Astrocyte (in vitro differentiated cells and primary cell): Measurements from ENCODE around the gene COL23A1. TPM values are rescaled to one million over a fixed set of nuclear protein-coding genes. Genes with fewer than 3 reads are reported as not detected.

Source experiments
- DNase-seq: peaks from one replicate; pipeline ENCODE4 v3.0.0-alpha.2; 2010; ENCODE audit warnings: low read depth
- FAIRE-seq: peaks from 2 replicates; lab custom pipeline; 2011; peaks lifted over from hg19 to GRCh38; lab: Jason Lieb, UNC
- H2AFZ ChIP-seq: 2 replicates; pipeline ENCODE4 v1.6.0; 2012; ENCODE audit warnings: low read depth, low read length, inconsistent platforms
- H3K27ac ChIP-seq: 2 replicates; pipeline ENCODE4 v1.5.1; 2011; ENCODE audit warnings: low read depth, low read length, inconsistent platforms
- H3K27me3 ChIP-seq: 2 replicates; pipeline ENCODE4 v1.6.0; 2011; ENCODE audit warnings: low read length, inconsistent platforms; ENCODE audit not compliant: insufficient read depth
- H3K36me3 ChIP-seq: 2 replicates; pipeline ENCODE4 v1.5.1; 2011; ENCODE audit warnings: low read length, inconsistent platforms; ENCODE audit not compliant: insufficient read depth
- H3K4me1 ChIP-seq: 2 replicates; pipeline ENCODE4 v1.5.1; 2011; ENCODE audit warnings: low read length, inconsistent platforms; ENCODE audit not compliant: insufficient read depth
- H3K4me2 ChIP-seq: 2 replicates; pipeline ENCODE4 v1.6.0; 2012; ENCODE audit warnings: low read length, inconsistent platforms
- H3K4me3 ChIP-seq: 2 replicates; pipeline ENCODE4 v1.5.1; 2011; ENCODE audit warnings: low read depth, mild to moderate bottlenecking, low read length, inconsistent platforms; ENCODE audit not compliant: insufficient read depth
- H3K79me2 ChIP-seq: 2 replicates; pipeline ENCODE4 v1.6.0; 2012; ENCODE audit warnings: mild to moderate bottlenecking, low read length, inconsistent platforms; ENCODE audit not compliant: insufficient read depth
- H3K9ac ChIP-seq: 2 replicates; pipeline ENCODE4 v1.6.0; 2012; ENCODE audit warnings: mild to moderate bottlenecking, low read length, inconsistent platforms
- H3K9me3 ChIP-seq: 2 replicates; pipeline ENCODE4 v1.5.1; 2012; ENCODE audit warnings: low read depth, mild to moderate bottlenecking, low read length, inconsistent platforms; ENCODE audit not compliant: insufficient read depth
- H4K20me1 ChIP-seq: 2 replicates; pipeline ENCODE4 v1.6.0; 2012; ENCODE audit warnings: low read length, inconsistent platforms; ENCODE audit not compliant: insufficient read depth
- H3K27ac Mint-ChIP-seq: one replicate; pipeline ENCODE4 v1.8.0; 2021; ENCODE audit warnings: mild to moderate bottlenecking, mixed read lengths; ENCODE audit not compliant: unreplicated experiment
- H3K27me3 Mint-ChIP-seq: one replicate; pipeline ENCODE4 v1.8.0; 2021; ENCODE audit warnings: low read depth, mixed read lengths; ENCODE audit not compliant: unreplicated experiment
- H3K36me3 Mint-ChIP-seq: one replicate; pipeline ENCODE4 v1.8.0; 2021; ENCODE audit warnings: low read depth, mixed read lengths; ENCODE audit not compliant: unreplicated experiment
- H3K4me1 Mint-ChIP-seq: one replicate; pipeline ENCODE4 v1.8.0; 2021; ENCODE audit warnings: low read depth, mixed read lengths; ENCODE audit not compliant: unreplicated experiment
- H3K4me3 Mint-ChIP-seq: one replicate; pipeline ENCODE4 v1.8.0; 2021; ENCODE audit warnings: mild to moderate bottlenecking, moderate library complexity, mixed read lengths; ENCODE audit not compliant: unreplicated experiment
- H3K9me3 Mint-ChIP-seq: one replicate; pipeline ENCODE4 v1.8.0; 2021; ENCODE audit warnings: mild to moderate bottlenecking, mixed read lengths; ENCODE audit not compliant: unreplicated experiment
- EZH2 ChIP-seq: IDR thresholded peaks from 2 replicates; pipeline ENCODE4 v1.6.1; 2012; ENCODE audit warnings: mild to moderate bottlenecking, low read length, inconsistent platforms; ENCODE audit not compliant: insufficient read depth
- total RNA-seq: library from RNA; stranded (reverse); gene quantifications from 2 replicates; pipeline ENCODE4 v1.2.1, GENCODE V29; 2021
- TF ChIP-seq, protein P1 (sequence below): IDR thresholded peaks from 2 replicates; pipeline ENCODE4 v1.5.1; 2011; ENCODE audit warnings: low read depth, mild to moderate bottlenecking, inconsistent platforms, low read length, moderate library complexity; ENCODE audit not compliant: insufficient read depth

The COL23A1 gene
- total RNA-seq, 1 donor from 2014 or later = 0.16 TPM

- H3K27ac Mint-ChIP-seq = no peak overlapping the region
- no peaks in the 10 kb centered on the region for H3K9me3 ChIP-seq
Measured at GRCh38 chr5:178419196-178419595, 171.0 kb downstream of the COL23A1 start.

GRCh38 chr5:178418471-178419010, 171.7 kb downstream of the COL23A1 start:
- Histone ChIP-seq H3K9me3 (no peaks in the 10 kb centered on the region), H4K20me1 (no peaks in the 10 kb centered on the region), H3K27ac (no peak overlapping the region), H3K9ac (no peak overlapping the region), H3K27me3 (no peaks in the 10 kb centered on the region), H3K4me3 (no peak overlapping the region), H3K4me2 (no peak overlapping the region), H2AFZ (no peak overlapping the region), H3K79me2 (no peaks in the 10 kb centered on the region), H3K4me1 (peaks cover 3% of the 10 kb centered on the region), H3K36me3 (no peaks in the 10 kb centered on the region)
- TF ChIP-seq EZH2 = no peak
- TF ChIP-seq, protein P1, sequence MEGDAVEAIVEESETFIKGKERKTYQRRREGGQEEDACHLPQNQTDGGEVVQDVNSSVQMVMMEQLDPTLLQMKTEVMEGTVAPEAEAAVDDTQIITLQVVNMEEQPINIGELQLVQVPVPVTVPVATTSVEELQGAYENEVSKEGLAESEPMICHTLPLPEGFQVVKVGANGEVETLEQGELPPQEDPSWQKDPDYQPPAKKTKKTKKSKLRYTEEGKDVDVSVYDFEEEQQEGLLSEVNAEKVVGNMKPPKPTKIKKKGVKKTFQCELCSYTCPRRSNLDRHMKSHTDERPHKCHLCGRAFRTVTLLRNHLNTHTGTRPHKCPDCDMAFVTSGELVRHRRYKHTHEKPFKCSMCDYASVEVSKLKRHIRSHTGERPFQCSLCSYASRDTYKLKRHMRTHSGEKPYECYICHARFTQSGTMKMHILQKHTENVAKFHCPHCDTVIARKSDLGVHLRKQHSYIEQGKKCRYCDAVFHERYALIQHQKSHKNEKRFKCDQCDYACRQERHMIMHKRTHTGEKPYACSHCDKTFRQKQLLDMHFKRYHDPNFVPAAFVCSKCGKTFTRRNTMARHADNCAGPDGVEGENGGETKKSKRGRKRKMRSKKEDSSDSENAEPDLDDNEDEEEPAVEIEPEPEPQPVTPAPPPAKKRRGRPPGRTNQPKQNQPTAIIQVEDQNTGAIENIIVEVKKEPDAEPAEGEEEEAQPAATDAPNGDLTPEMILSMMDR = no peak
- no peak overlapping the region for H3K4me3 Mint-ChIP-seq
- no peaks in the 10 kb centered on the region for H3K36me3 Mint-ChIP-seq
- no peaks in the 10 kb centered on the region for H3K9me3 Mint-ChIP-seq
- peaks cover 13% of the 10 kb centered on the region for H3K4me1 Mint-ChIP-seq
- H3K27ac Mint-ChIP-seq = no peak overlapping the region
- no peak for FAIRE-seq
- H3K27me3 Mint-ChIP-seq = peaks cover 32% of the 10 kb centered on the region
- no peak for DNase-seq

More at GRCh38 chr5:178419196-178419595, 171.0 kb downstream of the COL23A1 start:
- Histone ChIP-seq H3K27me3 (no peaks in the 10 kb centered on the region), H4K20me1 (no peaks in the 10 kb centered on the region), H3K79me2 (no peaks in the 10 kb centered on the region), H3K9ac (no peak overlapping the region), H3K4me2 (no peak overlapping the region), H3K36me3 (no peaks in the 10 kb centered on the region), H3K4me1 (peaks cover 3% of the 10 kb centered on the region), H3K4me3 (no peak overlapping the region), H3K27ac (no peak overlapping the region), H2AFZ (no peak overlapping the region)
- FAIRE-seq (no peak), DNase-seq (no peak)
- TF ChIP-seq, protein P1 = no peak
- no peak for TF ChIP-seq EZH2
- Mint-ChIP-seq H3K4me3 (no peak overlapping the region), H3K4me1 (peaks cover 13% of the 10 kb centered on the region), H3K9me3 (no peaks in the 10 kb centered on the region), H3K36me3 (no peaks in the 10 kb centered on the region), H3K27me3 (peaks cover 25% of the 10 kb centered on the region)

- TF ChIP-seq, protein P1 = no peak
- no peak for TF ChIP-seq EZH2
- Histone ChIP-seq H3K36me3 (no peaks in the 10 kb centered on the region), H3K79me2 (no peaks in the 10 kb centered on the region), H3K4me3 (no peak overlapping the region), H3K27me3 (no peaks in the 10 kb centered on the region), H3K9ac (no peak overlapping the region), H4K20me1 (no peaks in the 10 kb centered on the region), H3K4me1 (peaks cover 3% of the 10 kb centered on the region), H3K4me2 (no peak overlapping the region), H2AFZ (no peak overlapping the region), H3K27ac (no peak overlapping the region), H3K9me3 (no peaks in the 10 kb centered on the region)
- H3K27me3 Mint-ChIP-seq = peaks cover 36% of the 10 kb centered on the region
- no peaks in the 10 kb centered on the region for H3K36me3 Mint-ChIP-seq
- FAIRE-seq (no peak), DNase-seq (no peak)
- H3K4me3 Mint-ChIP-seq = no peak overlapping the region
- H3K27ac Mint-ChIP-seq = no peak overlapping the region
- H3K4me1 Mint-ChIP-seq = peaks cover 13% of the 10 kb centered on the region
- no peaks in the 10 kb centered on the region for H3K9me3 Mint-ChIP-seq
Measured at GRCh38 chr5:178418031-178418430, 172.2 kb downstream of the COL23A1 start.
